K562 (cell line): Measurements from ENCODE around the gene BCL7C. TPM values are rescaled to one million over a fixed set of nuclear protein-coding genes. Genes with fewer than 3 reads are reported as not detected.

ENCODE experiments used
- ARID4B ChIP-seq: sonication (generic); formaldehyde crosslinking; IDR thresholded peaks from 2 replicates; pipeline ENCODE4 v1.8.0; 2022; ENCODE audit warnings: mild to moderate bottlenecking, missing genetic modification reagents
- CHCHD3 ChIP-seq: fragments of 250-450 bp; sonication (Bioruptor Pico); IDR thresholded peaks from 2 replicates; pipeline ENCODE4 v2.1.2; 2022; ENCODE audit warnings: mild to moderate bottlenecking
- CREB3 ChIP-seq: fragments of 450-650 bp; conservative IDR thresholded peaks from 2 replicates; pipeline ENCODE4 v1.6.1; 2016; ENCODE audit warnings: missing genetic modification characterization, low read depth, mild to moderate bottlenecking, missing compliant biosample characterization, moderate library complexity
- FOSL1 ChIP-seq: fragments of 200-800 bp; sonication (Bioruptor generic); conservative IDR thresholded peaks from 2 replicates; pipeline ENCODE4 v1.6.1; 2016; ENCODE audit warnings: missing genetic modification characterization, missing compliant biosample characterization
- HMG20A ChIP-seq: fragments of 450-650 bp; formaldehyde crosslinking; conservative IDR thresholded peaks from 2 replicates; pipeline ENCODE4 v1.4.0; 2020; ENCODE audit warnings: mild to moderate bottlenecking, mixed read lengths
- MGA ChIP-seq: fragments of 450-650 bp; IDR thresholded peaks from 2 replicates; pipeline ENCODE4 v1.6.1; 2016; ENCODE audit warnings: mild to moderate bottlenecking, moderate library complexity
- SPI1 ChIP-seq: IDR thresholded peaks from 2 replicates; pipeline ENCODE4 v1.6.1; 2011; ENCODE audit warnings: low read depth, low read length, control low read depth, borderline replicate concordance
- ZBTB7A ChIP-seq: IDR thresholded peaks from 2 replicates; pipeline ENCODE4 v1.6.1; 2011; ENCODE audit warnings: low read depth, mild to moderate bottlenecking, low read length, moderate library complexity, borderline replicate concordance; ENCODE audit not compliant: control insufficient read depth
- polyA plus RNA-seq, 8 experiments: library from polyadenylated mRNA; depleted of rRNA in 4 of 8; stranded (reverse) in 5 of 8; unstranded in 3 of 8; fragments of >200 nt; fragmentation: Nextera tagmentation in 2 of 8; fragmentation: Illumina TruSeq in 1 of 8; extraction: Ambion mirVana in 2 of 8; extraction: Trizol in 1 of 8; gene quantifications; 2 replicates each; pipeline versions ENCODE4 v1.2.1 to v1.2.3, GENCODE V29; 2011 to 2014; ENCODE audit warnings: inconsistent platforms in 1 of 8, missing spikeins in 1 of 8
- total RNA-seq, 7 experiments: library from RNA; depleted of rRNA in 6 of 7; stranded (reverse); fragments of >200 nt in 6 of 7; fragmentation: Illumina TruSeq in 2 of 7; extraction: Trizol in 2 of 7; gene quantifications; 2 replicates each; pipeline versions ENCODE4 v1.2.1 to v1.2.3, GENCODE V29; 2011 to 2021; ENCODE audit warnings: low replicate concordance in 1 of 7

Gene BCL7C
- total and polyA plus RNA-seq, 9 of the 15 experiments (the other 6 are each of a cell fraction or from before 2014, with no cell fraction given) = 1.7 to 85.8 (median 19.6) TPM

GRCh38 chr16:30921748-30922419 is 28.0 kb upstream of the BCL7C start (continued):
- TF ChIP-seq MGA (no peak; the same call in 1 of the 2 replicates), ZBTB7A (peak; percentile 99), CREB3 (no peak), SPI1 (no peak), CHCHD3 (CRISPR knock-in tag) (no peak), ARID4B (peak; percentile 72), HMG20A (CRISPR knock-in tag) (no peak), FOSL1 (tag) (no peak)
